Stimulated activated CD8-positive, alpha-beta memory T cell treated with anti-CD3 and anti-CD28 coated beads, Interleukin-12 subunit alpha, Interleukin-12 subunit beta, amount 100 ng/mL, for 4 hours (primary cell): ENCODE data around the gene NTNG2.

ENCODE experiments used
- DNase-seq: peaks from one replicate; pipeline ENCODE4 v3.0.0-alpha.2; 2020; ENCODE audit warnings: low read depth

NTNG2 gene

DNA sequence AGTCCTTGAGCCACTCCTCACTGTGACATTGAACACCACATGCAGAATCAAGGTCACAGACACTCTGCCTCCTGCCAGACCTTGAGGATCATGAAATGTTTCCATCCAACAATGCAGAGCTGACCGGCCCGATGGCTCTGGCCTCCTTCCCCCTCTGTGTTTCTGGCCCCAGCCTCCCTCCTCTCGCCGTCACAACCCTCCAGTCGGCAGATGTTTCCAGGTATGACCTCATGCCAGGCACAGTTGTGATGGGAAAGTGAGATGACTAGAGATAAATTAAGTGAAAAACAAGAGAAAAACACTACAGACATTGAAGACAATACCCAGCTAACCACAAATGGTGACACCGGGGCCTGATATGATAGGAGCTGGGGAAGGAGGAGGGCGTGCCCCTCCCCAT is 9.8 kb downstream of the NTNG2 start:
- no peak for DNase-seq

DNA sequence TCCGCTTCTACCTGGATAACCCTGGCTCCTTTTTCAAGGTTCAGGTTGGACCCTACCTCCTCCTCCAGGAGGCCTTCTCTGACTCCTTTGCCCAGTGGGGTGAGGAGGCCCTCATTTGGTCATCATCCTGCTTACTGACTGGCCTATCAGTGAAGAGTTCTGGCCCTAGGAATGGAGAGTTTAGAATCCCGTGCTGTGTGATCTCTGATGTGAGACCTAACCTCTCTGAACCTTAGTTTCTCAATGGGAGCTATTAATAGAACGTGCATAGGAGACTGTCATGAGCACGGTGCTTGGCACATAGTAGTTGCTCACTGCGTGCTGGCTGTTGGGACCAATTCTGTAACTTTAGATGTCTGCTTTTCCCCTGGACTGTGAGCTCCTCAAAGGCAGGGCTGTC is 10.3 kb downstream of the NTNG2 start:
- no peak for DNase-seq

DNA sequence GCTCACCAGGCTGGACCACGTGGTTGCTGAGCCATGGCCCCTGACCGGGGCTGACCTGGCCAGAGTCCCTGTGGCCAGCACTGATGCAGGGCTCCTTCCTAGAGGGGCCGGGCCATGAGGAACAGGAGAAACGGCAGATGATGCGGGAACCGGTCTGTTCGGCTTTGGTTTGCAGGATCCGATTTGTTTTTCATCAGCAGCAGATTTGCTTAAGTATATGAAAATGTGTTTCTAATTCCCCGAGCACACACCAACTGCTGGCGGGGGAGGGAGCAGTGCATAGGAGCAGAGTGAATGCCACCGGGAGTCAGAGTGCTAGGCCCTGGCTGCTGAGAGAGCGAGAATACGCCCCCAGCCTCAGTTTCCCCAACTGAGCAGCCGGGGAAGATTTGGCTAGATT is 13.6 kb downstream of the NTNG2 start:
- no peak for DNase-seq

DNA sequence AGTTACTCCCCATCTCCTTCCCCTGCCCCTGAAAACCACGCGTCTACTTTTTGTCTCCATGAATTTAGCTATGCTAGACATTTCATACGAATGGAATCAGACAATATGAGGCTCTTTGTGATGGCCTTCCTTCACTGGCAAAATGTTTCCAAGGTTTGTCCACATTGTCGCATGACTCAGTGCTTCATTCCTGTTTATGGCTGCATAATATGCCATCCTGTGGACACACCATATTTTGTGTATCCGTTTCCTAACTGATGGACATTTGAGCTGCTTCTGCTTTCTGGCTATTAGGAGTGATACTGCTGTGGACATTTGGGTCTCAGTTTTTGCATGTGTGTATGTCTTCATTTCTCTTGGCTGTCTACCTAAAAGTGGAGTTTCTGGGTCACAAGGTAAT is 14.5 kb downstream of the NTNG2 start:
- no peak for DNase-seq

DNA sequence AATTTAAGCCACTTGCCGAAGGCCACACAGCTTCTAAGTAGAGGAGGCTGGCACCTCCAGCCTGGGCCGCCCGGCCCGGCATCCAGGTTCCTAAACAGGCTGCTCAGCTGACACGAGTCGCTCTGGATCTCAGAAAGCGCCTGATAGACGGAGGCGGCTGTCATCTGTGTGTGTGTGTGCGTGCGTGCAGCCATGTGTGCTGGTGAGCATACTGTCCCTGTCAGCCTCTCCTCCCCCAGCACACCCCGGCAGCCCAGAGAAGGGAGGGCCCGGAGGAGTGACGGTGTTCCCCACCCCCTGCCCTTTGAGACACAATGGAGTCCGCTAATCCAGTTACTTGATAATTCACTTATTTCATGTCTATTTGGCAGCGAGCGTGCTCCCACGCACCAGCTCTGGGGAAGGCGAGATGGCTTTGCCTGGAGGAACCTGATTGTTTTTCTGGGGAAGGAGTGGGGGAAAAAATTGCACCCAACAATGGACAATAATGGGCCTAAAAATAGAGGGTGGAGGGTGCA is 20.0 kb downstream of the NTNG2 start:
- no peak for DNase-seq

DNA sequence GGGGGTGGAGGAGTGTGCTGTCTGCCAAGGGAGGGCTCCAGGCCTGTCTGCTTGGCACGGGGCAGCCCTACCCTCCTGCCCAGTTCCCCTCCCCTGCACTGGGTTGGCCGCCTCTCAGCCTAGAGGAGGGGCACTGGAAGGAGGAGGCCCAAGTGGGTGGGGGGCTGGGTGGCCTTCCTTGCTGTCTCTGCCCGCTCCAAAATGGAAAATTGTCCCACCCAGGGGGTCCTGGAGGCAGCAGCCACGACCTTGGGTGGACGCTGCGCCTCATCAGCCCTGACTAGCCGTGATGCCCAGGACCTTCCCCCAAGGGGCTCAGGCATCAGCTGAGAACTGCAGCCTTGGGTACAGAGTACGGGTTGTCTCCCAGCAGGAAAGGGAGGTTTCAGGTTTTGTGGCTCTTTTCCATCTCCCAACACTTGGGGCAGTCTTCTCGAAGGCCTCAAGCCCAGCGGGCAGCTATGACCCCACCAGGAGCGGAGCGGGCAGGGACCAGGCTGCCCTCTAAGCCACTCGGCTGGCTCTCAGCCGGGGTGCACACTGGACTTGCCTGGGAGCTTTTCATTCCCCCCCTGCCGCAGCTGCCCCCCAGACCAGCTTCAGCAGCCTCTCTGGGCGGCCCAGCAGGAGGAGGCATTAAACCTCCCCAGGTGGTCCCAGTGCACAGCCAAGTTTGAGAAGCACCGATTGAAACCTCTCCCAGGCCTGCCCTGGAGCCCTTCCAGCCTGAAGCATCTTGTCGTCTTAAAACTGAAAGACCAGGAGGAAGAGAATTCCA is 20.6 kb downstream of the NTNG2 start:
- DNase-seq: no peak

DNA sequence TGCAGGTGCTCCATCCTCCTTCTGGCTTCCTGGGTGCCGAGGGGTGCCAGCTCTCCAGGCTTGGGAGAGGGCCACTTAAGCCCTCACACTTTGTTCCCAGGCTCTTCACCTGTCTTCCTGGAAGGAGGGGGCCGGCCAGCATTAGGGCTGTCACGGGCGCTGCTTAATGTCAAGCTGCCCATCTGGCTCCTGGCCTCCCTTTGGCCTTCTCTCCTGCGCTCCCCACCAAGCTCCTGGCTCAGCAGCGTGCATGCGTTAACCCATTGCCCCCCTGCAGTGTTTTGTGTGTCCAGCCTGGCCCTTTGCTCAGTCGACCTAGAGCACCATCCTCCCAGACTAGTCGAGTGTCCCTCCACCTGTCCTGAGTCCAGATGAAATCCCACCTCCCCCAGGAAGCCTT is 21.3 kb downstream of the NTNG2 start:
- DNase-seq: no peak

DNA sequence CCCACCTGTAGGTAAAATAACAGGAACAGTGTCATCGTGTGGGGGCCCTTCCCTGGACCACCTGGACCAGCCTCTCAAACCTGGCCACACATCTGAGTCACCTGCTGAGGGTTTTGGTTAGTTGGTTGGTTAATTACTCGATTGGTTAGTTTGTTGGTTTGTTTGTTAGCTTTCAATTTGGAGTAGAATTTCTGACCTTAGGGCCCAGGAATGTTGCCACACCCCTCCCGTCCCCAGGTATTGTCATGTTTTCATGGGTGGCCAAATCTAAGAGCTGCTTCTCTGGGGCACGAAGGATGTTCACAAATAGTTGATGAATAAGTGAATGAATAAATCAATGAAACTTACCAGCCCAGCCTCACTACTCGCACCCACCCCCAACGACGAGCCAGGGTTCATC is 21.9 kb downstream of the NTNG2 start:
- no peak for DNase-seq

DNA sequence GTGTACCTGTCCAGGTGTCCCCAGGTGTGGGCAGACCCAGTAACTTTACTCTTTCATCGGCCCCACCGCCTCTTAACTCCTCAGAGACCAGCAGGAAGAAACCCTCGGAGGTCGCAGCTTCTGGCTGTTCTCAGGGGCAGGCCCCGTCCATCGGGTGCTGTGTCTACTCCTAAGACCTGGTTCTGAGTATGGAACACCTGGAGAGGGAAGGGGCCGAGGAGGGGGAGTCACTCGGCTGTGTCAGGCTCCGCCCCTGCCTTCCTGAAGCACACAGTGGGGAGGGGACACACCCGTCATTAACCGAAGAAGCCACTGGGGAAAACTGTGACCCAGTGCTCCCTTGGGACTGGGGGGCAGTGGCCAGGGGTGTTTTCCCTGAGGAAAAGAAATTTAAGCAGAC is 22.3 kb downstream of the NTNG2 start:
- DNase-seq: no peak

DNA sequence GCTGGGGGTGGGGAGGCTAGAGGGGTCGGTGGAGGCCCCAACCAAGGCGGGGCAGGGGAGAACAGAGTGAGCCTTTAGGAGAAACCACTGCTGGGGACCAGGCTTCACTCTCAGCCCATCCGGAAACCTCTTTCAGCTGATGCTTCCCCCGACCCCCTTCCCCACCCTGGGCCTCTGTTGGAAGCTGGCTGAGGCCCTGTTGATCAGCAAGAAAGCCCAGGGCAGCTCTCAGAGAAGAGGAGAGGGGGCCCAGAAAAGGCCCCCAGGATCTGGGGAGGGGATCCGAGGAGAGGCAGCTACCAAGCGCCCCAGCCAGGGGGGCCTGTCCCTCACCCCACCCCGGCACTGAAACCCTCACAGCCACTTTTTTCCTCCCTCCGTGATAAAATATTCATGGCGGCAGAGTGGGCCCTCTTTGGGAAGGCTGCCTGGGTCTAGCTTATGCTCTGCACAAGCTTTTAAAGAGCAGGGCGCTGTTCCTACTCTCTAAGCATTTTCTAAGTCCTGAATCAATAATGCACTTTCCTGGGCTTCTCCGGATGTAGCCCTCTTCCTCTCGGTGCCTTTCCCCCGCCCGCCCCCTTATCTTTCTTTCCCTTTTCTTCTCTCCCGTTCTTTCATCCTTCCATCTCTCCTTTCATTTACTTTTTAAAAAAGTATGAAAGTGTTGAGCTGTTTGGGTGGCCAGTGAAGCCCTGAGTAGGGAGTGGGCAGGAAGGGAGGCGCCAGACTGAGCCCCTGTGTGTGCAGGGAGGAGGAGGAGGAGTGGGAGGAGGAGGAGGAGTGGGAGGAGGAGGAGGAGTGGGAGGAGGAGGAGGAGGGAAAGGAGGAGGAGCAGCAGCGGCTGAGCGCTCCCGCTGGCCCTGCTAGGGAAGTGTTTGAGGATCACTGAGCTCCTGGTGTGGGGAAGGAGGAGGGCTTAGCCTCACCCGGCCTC is 23.5 kb downstream of the NTNG2 start:
- no peak for DNase-seq

DNA sequence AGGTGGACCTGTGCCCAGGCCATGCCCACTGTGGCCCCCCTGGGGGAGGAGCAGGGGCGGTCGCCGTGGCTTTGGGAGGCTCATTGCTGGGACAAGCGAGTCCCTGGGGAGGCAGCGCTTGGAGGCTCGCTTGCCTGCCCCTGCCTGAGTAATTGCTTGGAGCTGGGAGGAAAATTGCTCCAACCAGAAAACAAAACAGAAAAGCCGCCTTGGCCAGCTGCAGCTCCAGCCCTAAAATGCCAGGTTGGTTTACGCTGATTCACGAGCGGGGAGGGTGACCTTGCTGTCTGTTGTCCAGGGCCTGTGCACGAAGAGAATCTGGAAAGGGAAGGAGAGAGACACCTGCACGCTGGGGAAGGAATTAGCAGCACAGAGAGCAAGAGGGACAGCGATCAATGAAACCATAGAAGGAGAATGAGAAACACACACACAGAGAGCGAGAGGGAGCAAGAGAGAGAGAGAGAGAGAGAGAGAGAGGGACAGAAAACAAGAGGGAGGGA is 25.3 kb downstream of the NTNG2 start:
- DNase-seq: no peak

DNA sequence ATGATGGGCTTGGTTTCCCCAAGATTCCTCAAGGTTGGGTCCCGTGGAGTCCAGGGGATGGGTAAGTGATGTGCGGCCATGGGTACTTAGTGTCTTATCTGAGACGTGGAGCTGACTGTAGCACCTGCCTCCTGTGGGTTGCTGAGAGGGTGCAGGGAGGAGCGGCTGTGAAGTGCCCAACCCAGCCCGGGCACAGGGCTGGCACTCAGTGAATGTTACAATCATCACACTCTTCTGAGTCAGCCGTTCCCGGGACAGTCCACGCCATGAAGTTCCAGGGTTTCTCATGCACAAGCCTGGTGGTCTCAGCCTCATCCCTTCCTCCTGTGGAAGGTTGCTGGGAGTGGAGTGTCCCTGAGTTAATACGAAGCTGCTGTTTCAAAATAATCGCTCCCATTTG is 29.1 kb downstream of the NTNG2 start:
- no peak for DNase-seq

DNA sequence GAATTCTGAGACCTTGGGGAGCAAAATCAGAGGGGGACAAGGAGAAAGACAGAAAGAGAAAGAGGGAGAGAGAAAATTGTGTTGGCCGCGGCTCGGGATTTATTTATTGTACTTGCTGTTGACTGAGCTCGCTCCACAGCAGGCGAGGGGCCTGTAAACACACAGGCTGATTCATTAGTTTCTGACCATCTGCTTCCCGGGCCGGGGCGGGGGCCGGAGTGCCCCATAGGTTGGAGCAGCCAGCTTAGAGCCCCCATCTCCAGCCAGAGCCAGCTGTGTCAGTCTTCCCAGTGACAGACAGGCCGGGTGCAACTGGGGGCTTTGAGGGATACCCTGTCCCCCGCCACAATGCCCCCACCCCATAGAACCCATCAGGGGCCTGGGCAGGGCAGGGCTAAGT is 30.9 kb downstream of the NTNG2 start:
- no peak for DNase-seq

DNA sequence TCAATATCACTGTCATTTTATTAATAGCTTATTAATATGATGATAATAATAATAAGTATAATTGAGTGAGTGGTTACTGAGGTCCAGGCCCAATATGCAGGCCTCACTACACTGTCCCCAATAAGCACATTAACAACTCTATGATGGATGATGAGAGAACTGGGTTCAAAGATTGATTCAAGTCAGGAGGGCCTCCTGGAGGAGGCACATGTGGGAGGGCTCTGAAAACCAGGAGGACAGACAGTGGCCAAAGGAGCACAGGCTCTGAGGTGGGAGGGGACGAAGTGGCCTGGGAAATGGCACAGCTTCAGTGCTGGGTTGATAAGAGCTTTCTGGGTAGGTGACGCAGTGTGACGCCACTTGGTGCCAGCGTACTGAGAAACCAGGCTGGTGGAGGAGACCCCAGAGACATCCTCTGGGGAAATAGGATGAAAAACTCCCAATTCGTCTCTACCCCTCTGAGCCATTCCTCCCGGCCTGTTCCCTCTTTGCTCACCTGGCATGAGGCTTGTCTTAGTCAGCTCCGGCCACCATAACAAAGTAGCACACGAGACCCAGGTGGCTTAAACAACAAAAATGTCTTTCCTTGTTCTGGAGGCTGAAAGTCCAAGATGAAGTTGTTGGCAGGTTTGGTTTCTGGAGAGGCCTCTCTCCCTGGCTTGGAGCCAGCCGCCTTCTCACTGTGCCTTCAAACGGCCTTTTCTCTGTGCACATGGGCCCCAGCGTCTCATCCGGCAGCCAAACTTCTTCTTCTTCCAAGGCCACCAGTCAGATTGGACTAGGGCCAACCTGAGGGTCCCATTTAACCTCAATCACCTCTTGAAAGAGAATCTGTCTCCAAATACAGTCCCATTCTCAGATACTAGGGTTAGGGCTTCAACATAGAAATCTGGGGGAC is 31.6 kb downstream of the NTNG2 start:
- DNase-seq: no peak

DNA sequence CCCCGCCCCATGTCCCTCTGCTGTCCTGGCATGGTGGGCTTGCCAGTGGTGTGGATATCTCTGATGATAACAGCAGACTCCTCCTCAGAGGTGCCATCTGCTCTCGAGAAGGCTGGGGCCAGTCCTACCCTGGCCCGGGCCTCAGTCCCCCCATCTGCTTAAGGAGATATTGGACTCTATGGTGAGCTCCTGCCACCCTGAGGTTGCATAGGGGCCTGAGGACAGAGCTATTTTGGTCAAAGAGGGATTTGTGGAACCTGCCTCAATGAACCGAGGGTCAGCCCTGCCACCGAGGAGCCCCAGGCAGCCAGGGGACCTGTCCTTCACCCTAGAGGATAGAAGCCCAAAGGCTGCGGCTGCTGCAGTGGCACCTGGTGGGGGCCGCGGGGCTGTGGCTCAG is 32.6 kb downstream of the NTNG2 start:
- DNase-seq: no peak

DNA sequence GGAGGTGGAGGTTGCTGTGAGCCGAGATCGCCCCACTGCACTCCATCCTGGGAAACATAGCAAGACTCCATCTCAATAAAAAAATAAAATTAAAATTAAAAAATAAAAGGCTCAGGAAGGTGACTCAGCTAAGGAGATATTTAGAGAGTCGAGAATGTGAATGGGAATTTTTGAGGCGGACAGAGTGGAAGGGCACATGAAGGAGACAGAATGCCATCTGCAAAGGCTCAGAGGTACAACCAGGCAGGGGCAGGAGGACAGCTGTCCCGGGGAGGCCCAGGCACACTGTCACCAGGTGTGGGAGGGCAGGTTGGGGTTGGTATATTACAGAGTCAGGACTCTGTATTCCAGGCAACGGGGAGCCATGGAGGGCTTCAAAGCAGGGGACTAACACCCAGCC is 35.5 kb downstream of the NTNG2 start:
- no peak for DNase-seq

DNA sequence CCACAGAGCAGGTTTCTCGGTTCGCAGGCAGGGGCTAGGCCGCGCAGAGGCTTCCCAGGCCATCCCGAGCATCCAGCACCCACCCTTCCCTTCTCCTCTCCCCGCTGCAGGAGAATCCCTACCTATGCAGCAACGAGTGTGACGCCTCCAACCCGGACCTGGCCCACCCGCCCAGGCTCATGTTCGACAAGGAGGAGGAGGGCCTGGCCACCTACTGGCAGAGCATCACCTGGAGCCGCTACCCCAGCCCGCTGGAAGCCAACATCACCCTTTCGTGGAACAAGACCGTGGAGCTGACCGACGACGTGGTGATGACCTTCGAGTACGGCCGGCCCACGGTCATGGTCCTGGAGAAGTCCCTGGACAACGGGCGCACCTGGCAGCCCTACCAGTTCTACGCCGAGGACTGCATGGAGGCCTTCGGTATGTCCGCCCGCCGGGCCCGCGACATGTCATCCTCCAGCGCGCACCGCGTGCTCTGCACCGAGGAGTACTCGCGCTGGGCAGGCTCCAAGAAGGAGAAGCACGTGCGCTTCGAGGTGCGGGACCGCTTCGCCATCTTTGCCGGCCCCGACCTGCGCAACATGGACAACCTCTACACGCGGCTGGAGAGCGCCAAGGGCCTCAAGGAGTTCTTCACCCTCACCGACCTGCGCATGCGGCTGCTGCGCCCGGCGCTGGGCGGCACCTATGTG is 36.1 kb downstream of the NTNG2 start:
- DNase-seq: no peak

DNA sequence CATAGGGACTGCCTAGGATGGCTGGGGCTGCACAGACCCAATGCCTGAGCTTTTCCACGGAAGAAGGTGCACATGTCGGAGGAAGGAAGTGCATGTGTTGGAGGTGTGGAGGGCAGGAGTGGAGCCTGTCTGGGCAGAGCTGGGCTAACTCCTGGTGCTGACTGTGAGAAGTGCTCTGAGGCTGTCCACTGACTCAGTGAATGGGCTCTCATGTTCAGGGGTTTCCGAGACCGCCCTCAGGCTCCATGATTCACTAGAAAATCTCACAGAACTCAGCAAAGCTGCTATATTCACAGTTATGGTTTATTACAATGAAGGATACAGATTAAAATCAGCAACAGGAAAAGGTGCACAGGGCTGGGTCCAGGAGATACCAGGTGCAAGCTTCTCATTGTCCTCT is 37.2 kb downstream of the NTNG2 start:
- no peak for DNase-seq

DNA sequence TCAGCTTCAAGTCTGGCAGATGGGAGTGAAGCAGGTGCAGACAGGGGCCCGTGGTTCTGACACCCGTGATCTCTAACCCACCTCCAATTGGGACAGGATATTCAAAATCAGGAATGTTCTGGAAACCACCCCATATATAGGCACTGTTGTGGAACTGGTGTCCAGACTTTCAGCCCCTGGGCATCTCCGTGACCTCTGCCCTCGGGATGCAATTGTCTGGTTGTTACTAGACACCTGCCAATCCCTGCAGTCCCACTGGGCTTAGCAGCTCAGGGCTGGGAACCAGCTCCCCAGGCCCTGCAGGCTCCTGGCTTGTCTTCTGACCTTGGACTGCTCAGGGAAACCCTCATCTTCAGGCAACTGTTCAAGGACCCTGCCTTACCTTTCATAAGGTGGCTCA is 38.8 kb downstream of the NTNG2 start:
- no peak for DNase-seq

DNA sequence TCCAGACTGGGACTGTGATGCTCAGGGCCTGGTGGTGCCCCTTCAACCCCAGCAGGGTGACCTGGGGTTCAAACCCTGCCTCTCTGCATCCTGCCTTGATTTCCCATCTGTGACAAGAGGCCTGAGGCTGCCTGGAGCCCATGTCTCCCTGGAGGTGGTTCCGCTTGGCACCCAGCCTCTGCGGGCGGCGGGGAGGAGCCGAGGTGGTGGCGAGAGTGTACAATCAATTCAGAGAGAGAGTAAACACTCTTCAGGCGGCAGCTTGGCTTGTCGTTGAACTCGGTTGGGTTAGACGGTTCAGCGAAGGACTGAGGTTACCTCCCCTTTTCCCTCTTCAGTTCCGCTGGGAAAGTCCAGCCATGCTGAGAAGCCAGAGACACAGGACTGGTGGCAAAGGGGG is 39.3 kb downstream of the NTNG2 start:
- DNase-seq: no peak
